H1 (cell line): ENCODE data around the gene VIPR1. TPM values are rescaled to one million over a fixed set of nuclear protein-coding genes. Genes with fewer than 3 reads are reported as not detected.

Source experiments
- CTCF ChIA-PET: fragments of 300-600 bp; sonication (Branson Sonifier 250); formaldehyde crosslinking; loops from one replicate; lab custom pipeline; 2021; ENCODE audit not compliant: partially characterized antibody; lab: Charles Lee
- POLR2A ChIA-PET: fragments of 300-600 bp; sonication (Branson Sonifier 250); formaldehyde crosslinking; loops from one replicate; lab custom pipeline; 2021; ENCODE audit warnings: inconsistent platforms; ENCODE audit not compliant: partially characterized antibody; lab: Charles Lee
- DNase-seq, 2 experiments: peaks; one replicate each; pipeline versions ENCODE4 v3.0.0 to v3.0.0-alpha.2; 2010 to 2022; ENCODE audit warnings: low spot score in 2 of 2, low read depth in 1 of 2, mixed read lengths in 1 of 2
- FAIRE-seq: peaks from 2 replicates; lab custom pipeline; 2011; peaks lifted over from hg19 to GRCh38; lab: Jason Lieb, UNC
- H2AFZ ChIP-seq: 2 replicates; pipeline ENCODE4 v1.8.1; 2012; ENCODE audit warnings: low read length, inconsistent platforms
- H2AK5ac ChIP-seq: 2 replicates; pipeline ENCODE4 v1.6.1; 2013; ENCODE audit warnings: low read depth, low read length
- H2BK120ac ChIP-seq: replicated peaks from 2 replicates; pipeline ENCODE3; 2013; ENCODE audit warnings: low read depth, low read length, inconsistent platforms
- H2BK12ac ChIP-seq: 2 replicates; pipeline ENCODE4 v1.6.1; 2013; ENCODE audit warnings: low read depth, low read length
- H2BK15ac ChIP-seq: 2 replicates; pipeline ENCODE4 v1.6.1; 2013; ENCODE audit warnings: low read length
- H2BK20ac ChIP-seq: 2 replicates; pipeline ENCODE4 v1.6.1; 2013; ENCODE audit warnings: low read length
- H2BK5ac ChIP-seq: 2 replicates; pipeline ENCODE4 v1.6.1; 2013; ENCODE audit warnings: low read depth, low read length
- H3K14ac ChIP-seq: 2 replicates; pipeline ENCODE4 v1.6.1; 2013; ENCODE audit warnings: inconsistent platforms; ENCODE audit not compliant: insufficient read length
- H3K18ac ChIP-seq: 2 replicates; pipeline ENCODE4 v1.6.1; 2013; ENCODE audit warnings: low read length; ENCODE audit errors: extremely low read depth
- H3K23ac ChIP-seq: 2 replicates; pipeline ENCODE4 v1.6.1; 2013; ENCODE audit warnings: inconsistent platforms; ENCODE audit not compliant: insufficient read length
- H3K23me2 ChIP-seq: 2 replicates; pipeline ENCODE4 v1.6.1; 2013; ENCODE audit warnings: low read depth, low read length
- H3K27ac ChIP-seq: 2 replicates; pipeline ENCODE4 v1.6.1; 2011; ENCODE audit warnings: low read depth, low read length, inconsistent platforms
- H3K27me3 ChIP-seq, 4 experiments: replicated peaks in 1 of 4; 1 replicate in 1 of 4; 2 replicates in 3 of 4; pipeline versions ENCODE4 v1.6.1 to v1.8.1; 2011 to 2013; ENCODE audit warnings: low read length in 3 of 4, mild to moderate bottlenecking in 3 of 4, inconsistent platforms in 2 of 4, mixed read lengths in 2 of 4, moderate library complexity in 1 of 4; ENCODE audit not compliant: control insufficient read depth in 3 of 4, insufficient read depth in 3 of 4; ENCODE audit errors: extremely low read depth in 1 of 4
- H3K36me3 ChIP-seq, 4 experiments: 2 replicates each; pipeline versions ENCODE4 v1.6.1 to v1.8.1; 2011 to 2013; ENCODE audit warnings: mild to moderate bottlenecking in 4 of 4, low read length in 3 of 4, moderate library complexity in 2 of 4, control low read depth in 1 of 4, inconsistent platforms in 1 of 4; ENCODE audit not compliant: insufficient read depth in 4 of 4, control insufficient read depth in 2 of 4
- H3K4ac ChIP-seq: replicated peaks from 2 replicates; pipeline ENCODE3; 2013; ENCODE audit warnings: low read length, low read depth, mixed read lengths, inconsistent platforms; ENCODE audit not compliant: insufficient read length
- H3K4me1 ChIP-seq, 4 experiments: replicated peaks in 1 of 4; 1 replicate in 1 of 4; 2 replicates in 3 of 4; pipeline versions ENCODE4 v1.6.1 to v1.8.1; 2011 to 2013; ENCODE audit warnings: low read length in 3 of 4, inconsistent platforms in 2 of 4, mixed read lengths in 1 of 4; ENCODE audit not compliant: insufficient read depth in 4 of 4, control insufficient read depth in 3 of 4
- H3K4me2 ChIP-seq, 2 experiments: 2 replicates each; pipeline versions ENCODE4 v1.6.1 to v1.8.1; 2011 to 2013; ENCODE audit warnings: low read depth in 2 of 2, low read length in 2 of 2, control low read depth in 1 of 2, inconsistent platforms in 1 of 2, mild to moderate bottlenecking in 1 of 2; ENCODE audit not compliant: insufficient read depth in 1 of 2
- H3K4me3 ChIP-seq, 4 experiments: fragments of 200-600, 300-600 bp in 1 of 4; sonication (generic), shearing (Covaris generic), sonication (Bioruptor Twin) in 1 of 4; 2 replicates each; pipeline versions ENCODE4 v1.5.1 to v1.8.1; 2011 to 2016; ENCODE audit warnings: low read length in 4 of 4, low read depth in 3 of 4, control low read depth in 2 of 4, inconsistent platforms in 2 of 4, mild to moderate bottlenecking in 2 of 4, mixed read lengths in 1 of 4, moderate library complexity in 1 of 4; ENCODE audit not compliant: insufficient read depth in 2 of 4; ENCODE audit errors: extremely low read depth in 1 of 4
- H3K56ac ChIP-seq: replicated peaks from 2 replicates; pipeline ENCODE3; 2013; ENCODE audit warnings: low read depth, mild to moderate bottlenecking, mixed read lengths, low read length, inconsistent platforms; ENCODE audit not compliant: insufficient read length
- H3K79me1 ChIP-seq: 2 replicates; pipeline ENCODE4 v1.6.1; 2013; ENCODE audit warnings: low read depth, low read length, control low read depth
- H3K79me2 ChIP-seq, 2 experiments: 2 replicates each; pipeline versions ENCODE4 v1.6.1 to v1.8.1; 2012 to 2013; ENCODE audit warnings: low read length in 2 of 2, mild to moderate bottlenecking in 2 of 2, inconsistent platforms in 1 of 2; ENCODE audit not compliant: insufficient read depth in 2 of 2, control insufficient read depth in 1 of 2
- H3K9ac ChIP-seq, 4 experiments: replicated peaks in 1 of 4; 1 replicate in 1 of 4; 2 replicates in 3 of 4; pipeline versions ENCODE4 v1.6.1 to v1.8.1; 2011 to 2013; ENCODE audit warnings: low read depth in 3 of 4, low read length in 3 of 4, control low read depth in 2 of 4, mild to moderate bottlenecking in 2 of 4, moderate library complexity in 2 of 4, inconsistent platforms in 1 of 4; ENCODE audit errors: extremely low read depth in 1 of 4
- H3K9me3 ChIP-seq, 2 experiments: 2 replicates each; pipeline versions ENCODE4 v1.6.1 to v1.8.1; 2012 to 2013; ENCODE audit warnings: mild to moderate bottlenecking in 2 of 2, moderate library complexity in 2 of 2, control low read depth in 1 of 2, inconsistent platforms in 1 of 2, low read depth in 1 of 2, low read length in 1 of 2, mixed read lengths in 1 of 2; ENCODE audit not compliant: insufficient read depth in 2 of 2
- H4K20me1 ChIP-seq, 2 experiments: replicated peaks in 1 of 2; 2 replicates each; pipeline versions ENCODE3 to v1.8.1; 2011 to 2013; ENCODE audit warnings: inconsistent platforms in 2 of 2, low read length in 2 of 2, mild to moderate bottlenecking in 1 of 2; ENCODE audit not compliant: insufficient read depth in 2 of 2, control insufficient read depth in 1 of 2
- H4K5ac ChIP-seq: 2 replicates; pipeline ENCODE4 v1.6.1; 2013; ENCODE audit warnings: low read length, low read depth, mixed read lengths, inconsistent platforms; ENCODE audit not compliant: insufficient read length
- H4K8ac ChIP-seq: 2 replicates; pipeline ENCODE4 v1.8.0; 2013; ENCODE audit warnings: mild to moderate bottlenecking, moderate library complexity, low read length, inconsistent platforms; ENCODE audit not compliant: insufficient read depth; ENCODE audit errors: extremely low read depth
- H4K91ac ChIP-seq: replicated peaks from 2 replicates; pipeline ENCODE3; 2013; ENCODE audit warnings: low read length, mixed read lengths, inconsistent platforms; ENCODE audit not compliant: insufficient read length
- BACH1 ChIP-seq: IDR thresholded peaks from 2 replicates; pipeline ENCODE4 v1.6.1; 2012; ENCODE audit warnings: low read length, improper control_type of control experiment
- BRCA1 ChIP-seq: IDR thresholded peaks from 2 replicates; pipeline ENCODE4 v1.6.1; 2012; ENCODE audit warnings: low read depth, low read length, improper control_type of control experiment
- CBX8 ChIP-seq: fragments of 300-800, 300-1000 bp; sonication (generic); IDR thresholded peaks from 2 replicates; pipeline ENCODE4 v1.7.1; 2016; ENCODE audit warnings: low read depth, low read length, borderline replicate concordance
- GABPA ChIP-seq: IDR thresholded peaks from 2 replicates; pipeline ENCODE4 v1.6.1; 2011; ENCODE audit warnings: mild to moderate bottlenecking, low read length, moderate library complexity, borderline replicate concordance; ENCODE audit not compliant: insufficient read depth
- HDAC2 ChIP-seq, 2 experiments: fragments of 300-600 bp in 1 of 2; sonication (generic) in 1 of 2; IDR thresholded peaks; 2 replicates each; pipeline ENCODE4 v1.6.1; 2011 to 2012; ENCODE audit warnings: low read depth in 2 of 2, low read length in 2 of 2, mild to moderate bottlenecking in 2 of 2, moderate library complexity in 2 of 2, borderline replicate concordance in 1 of 2, inconsistent platforms in 1 of 2
- KDM4A ChIP-seq: IDR thresholded peaks from one replicate; pipeline ENCODE4 v1.7.1; 2012; ENCODE audit warnings: low read depth, mild to moderate bottlenecking, moderate library complexity, low read length, inconsistent platforms; ENCODE audit not compliant: severe bottlenecking
- PHF8 ChIP-seq: fragments of 200-600 bp; sonication (generic); conservative IDR thresholded peaks from 2 replicates; pipeline ENCODE4 v1.7.1; 2012; ENCODE audit warnings: low read depth, mild to moderate bottlenecking, inconsistent platforms, low read length, moderate library complexity
- RBBP5 ChIP-seq: IDR thresholded peaks from 2 replicates; pipeline ENCODE4 v1.7.1; 2012; ENCODE audit warnings: low read depth, mild to moderate bottlenecking, inconsistent platforms, low read length, moderate library complexity, borderline replicate concordance
- SIRT6 ChIP-seq: IDR thresholded peaks from one replicate; pipeline ENCODE4 v1.7.1; 2012; ENCODE audit warnings: low read length, inconsistent platforms
- TAF1 ChIP-seq: IDR thresholded peaks from 2 replicates; pipeline ENCODE4 v1.6.1; 2011; ENCODE audit warnings: mild to moderate bottlenecking, low read depth, low read length
- TAF7 ChIP-seq: optimal IDR thresholded peaks from 2 replicates; pipeline ENCODE3; 2011; ENCODE audit warnings: low read depth, mild to moderate bottlenecking, inconsistent platforms, low read length, moderate library complexity, borderline replicate concordance
- WGBS, 2 experiments: shearing (Covaris generic) in 1 of 2; methylation state at CpG; one replicate each; pipeline versions ENCODE4 v1.1.6 to v1.1.7; 2013 to 2015; ENCODE audit warnings: low lambda C conversion rate in 2 of 2, mixed read lengths in 2 of 2, inconsistent platforms in 1 of 2, low coverage in 1 of 2, missing lambda C conversion rate in 1 of 2; ENCODE audit not compliant: insufficient replicate concordance in 2 of 2, insufficient coverage in 1 of 2, insufficient read length in 1 of 2; ENCODE audit errors: extremely low coverage in 1 of 2, missing lambda C conversion rate in 1 of 2; 5-methylcytosine and 5-hydroxymethylcytosine counted together
- polyA plus RNA-seq, 7 experiments: library from polyadenylated mRNA; depleted of rRNA in 3 of 7; stranded (reverse) in 5 of 7; unstranded in 2 of 7; fragments of >200 nt in 5 of 7; fragments of 200-250 nt in 2 of 7; gene quantifications; 1 replicate in 5 of 7; 2 replicates in 1 of 7; 4 replicates in 1 of 7; pipeline versions ENCODE4 v1.2.1 to v1.2.3, GENCODE V29; 2011 to 2013; ENCODE audit warnings: missing spikeins in 2 of 7, mixed read lengths in 2 of 7
- total RNA-seq: library from RNA; stranded (reverse); fragmentation: NEBNext Ultra II Directional; extraction: Animal tissue kit (Norgen Biotek cat#: 25700); gene quantifications from 2 replicates; pipeline ENCODE4 v1.2.1, GENCODE V29; 2021

The VIPR1 gene
- total and polyA plus RNA-seq, 2 of the 8 experiments (the other 6 are each of a cell fraction or from before 2014, with no cell fraction given), result 7.8 to 10.1 TPM

GRCh38 chr3:42476225-42477125 lies 26.0 kb upstream of the VIPR1 start:
- H3K4me1 ChIP-seq, result no peaks in the 10 kb centered on the region; a peak in 1 of 7 replicates
- no peak overlapping the region for H2AFZ ChIP-seq
- POLR2A ChIA-PET, result no interaction called here
- H4K20me1 ChIP-seq, result no peaks in the 10 kb centered on the region
- 83% methylated on average over 7 of the region's 8 CpGs; no CpG with 5 or more reads in 1 of the 2 experiments for WGBS, 2 experiments
- DNase-seq, result no peak
- H3K27ac ChIP-seq, result no peak overlapping the region
- no peak overlapping the region for H3K4ac ChIP-seq
- no peaks in the 10 kb centered on the region for H3K36me3 ChIP-seq
- H4K91ac ChIP-seq, result no peak overlapping the region
- H2BK5ac ChIP-seq, result no peak overlapping the region
- no peaks in the 10 kb centered on the region for H3K79me1 ChIP-seq
- no peak overlapping the region for H2BK20ac ChIP-seq
- no peaks in the 10 kb centered on the region for H3K23me2 ChIP-seq
- H4K5ac ChIP-seq, result no peak overlapping the region
- CTCF ChIA-PET, result interaction anchor here (0.9 to 3.8 kb wide), 5 partner anchors 25 to 229 kb away, joined by 3 to 12 read pairs (median 10); partner anchors contain the start of gene VIPR1
- H3K18ac ChIP-seq, result no peak overlapping the region
- no peak overlapping the region for H3K4me2 ChIP-seq
- H4K8ac ChIP-seq, result no peak overlapping the region
- H3K9ac ChIP-seq, result no peak overlapping the region
- H3K56ac ChIP-seq, result no peak overlapping the region
- H2AK5ac ChIP-seq, result no peak overlapping the region
- H2BK120ac ChIP-seq, result no peak overlapping the region
- 0 out of 4 replicates have a peak, but pooled peaks cover 0 to 3% of the 10 kb centered on the region in 2 experiments for H3K9me3 ChIP-seq
- no peaks in the 10 kb centered on the region for H3K79me2 ChIP-seq
- peaks cover 0 to 1% (median 0%) of the 10 kb centered on the region in 4 experiments; a peak in 2 of 7 replicates for H3K27me3 ChIP-seq
- H3K4me3 ChIP-seq, result no peak overlapping the region
- H3K23ac ChIP-seq, result no peak overlapping the region
- H2BK12ac ChIP-seq, result no peak overlapping the region
- no peak overlapping the region for H3K14ac ChIP-seq
- FAIRE-seq, result no peak
- H2BK15ac ChIP-seq, result no peak overlapping the region
- TF ChIP-seq BRCA1 (no peak), TAF7 (no peak), PHF8 (no peak), TAF1 (no peak), SIRT6 (no peak), BACH1 (no peak), HDAC2 (IDR thresholded peaks at IDR 0.05; ENCODE audit: borderline replicate concordance in 1 of 2, low read depth in 2 of 2, low read length in 2 of 2) (no peak), GABPA (no peak), RBBP5 (no peak), KDM4A (no peak), CBX8 (no peak)
